HG03066 (cell line): ENCODE measurements around the gene CAPZA2.
"Not testable (repeated sequence)": the region's sequence is repeated elsewhere in the genome, so short reads cannot be mapped to it uniquely, and the experiment has no call there.

ENCODE experiments used
- ATAC-seq: cut with Tn5 transposase; IDR thresholded peaks from one replicate; pipeline ENCODE4 v1.9.1; 2021; ENCODE audit warnings: low read depth; ENCODE audit not compliant: unreplicated experiment

CAPZA2 gene

GRCh38 chr7:116952635-116953371 lies 90.4 kb downstream of the CAPZA2 start:
- no peak for ATAC-seq

GRCh38 chr7:116953372-116953905 lies 91.1 kb downstream of the CAPZA2 start, which contains the start of gene ST7:
ST7 (plus strand) TSS chr7:116953501; CDS start chr7:116953541, 40 bp downstream.
- ATAC-seq = peak; percentile 33

DNA sequence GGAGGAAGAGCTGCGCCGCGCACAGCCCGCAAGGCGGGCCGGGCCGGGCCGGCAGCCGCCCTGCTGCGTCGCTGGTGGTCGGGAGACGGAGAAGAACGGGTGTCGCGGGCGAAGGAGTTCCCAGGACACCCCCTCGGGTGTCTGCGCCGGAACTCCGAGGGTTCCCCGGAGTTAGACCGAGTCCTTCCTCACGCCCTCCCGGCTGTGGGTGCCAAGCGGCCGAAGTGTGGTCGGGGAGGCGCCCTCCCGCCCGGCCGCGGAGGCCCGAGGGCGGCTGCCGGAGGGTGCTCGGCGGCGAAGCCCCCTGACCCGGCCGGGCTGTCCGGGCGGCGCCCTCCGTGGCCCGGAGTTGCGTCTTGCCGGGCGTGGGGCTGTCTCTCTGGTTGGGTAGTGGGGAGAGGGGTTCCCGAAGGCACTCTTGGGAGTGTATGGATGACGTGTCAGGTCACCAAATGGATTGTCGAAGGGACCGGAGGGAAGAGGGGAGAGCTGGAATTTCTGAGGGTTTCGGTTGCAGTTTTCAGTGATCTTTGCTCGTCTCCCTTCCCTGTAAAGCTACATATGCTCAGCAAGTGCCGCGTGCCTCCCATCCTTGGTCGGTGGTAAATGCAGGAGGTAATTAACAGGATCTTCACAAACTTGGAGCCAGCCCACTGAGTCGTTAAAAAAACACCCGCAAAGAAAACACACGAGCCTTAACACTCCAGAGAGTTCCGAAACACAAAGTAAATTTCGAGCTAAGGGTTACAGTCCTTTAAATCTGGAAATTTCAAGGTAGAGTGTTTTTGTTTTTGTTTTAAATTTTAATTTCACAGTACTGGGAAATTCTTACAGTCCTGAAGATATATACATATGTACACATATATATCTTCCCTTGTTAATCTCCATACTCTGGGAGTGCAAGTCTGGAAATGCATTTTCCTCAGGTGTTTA lies 91.8 kb downstream of the CAPZA2 start:
- ATAC-seq = peak; percentile 18

GRCh38 chr7:116955340-116955739 lies 93.0 kb downstream of the CAPZA2 start:
- ATAC-seq = no peak

GRCh38 chr7:116955801-116956476 lies 93.6 kb downstream of the CAPZA2 start:
- ATAC-seq = peak; percentile 63

- ATAC-seq = no peak
These were observed 94.1 kb downstream of the CAPZA2 start for GRCh38 chr7:116956477-116956804.

- ATAC-seq = peak; percentile 32
These were observed 95.5 kb downstream of the CAPZA2 start for GRCh38 chr7:116957874-116958273.

- ATAC-seq = not testable (repeated sequence)
These were observed 99.7 kb downstream of the CAPZA2 start for GRCh38 chr7:116961966-116962673.

- no peak for ATAC-seq
These were observed 100.8 kb downstream of the CAPZA2 start for GRCh38 chr7:116963234-116963633.

DNA sequence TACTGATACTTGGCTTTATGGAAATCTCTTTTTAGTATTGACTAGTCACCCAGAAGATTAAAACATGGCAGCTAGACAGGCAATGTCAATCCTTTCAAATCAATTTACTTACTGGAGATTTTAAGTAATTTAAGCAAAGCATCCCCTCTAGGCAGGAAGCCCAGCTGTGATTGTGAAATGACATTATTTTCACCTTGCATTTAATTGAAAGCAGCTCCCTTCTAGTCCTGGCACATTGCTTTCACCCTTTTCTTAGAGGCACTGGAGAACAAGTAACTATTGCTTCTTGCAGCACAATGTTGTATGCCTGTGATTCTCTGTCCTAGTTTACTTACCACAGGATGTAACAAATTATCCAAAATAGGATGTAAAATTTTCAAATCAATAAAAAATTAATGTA lies 104.2 kb downstream of the CAPZA2 start:
- ATAC-seq = no peak

DNA sequence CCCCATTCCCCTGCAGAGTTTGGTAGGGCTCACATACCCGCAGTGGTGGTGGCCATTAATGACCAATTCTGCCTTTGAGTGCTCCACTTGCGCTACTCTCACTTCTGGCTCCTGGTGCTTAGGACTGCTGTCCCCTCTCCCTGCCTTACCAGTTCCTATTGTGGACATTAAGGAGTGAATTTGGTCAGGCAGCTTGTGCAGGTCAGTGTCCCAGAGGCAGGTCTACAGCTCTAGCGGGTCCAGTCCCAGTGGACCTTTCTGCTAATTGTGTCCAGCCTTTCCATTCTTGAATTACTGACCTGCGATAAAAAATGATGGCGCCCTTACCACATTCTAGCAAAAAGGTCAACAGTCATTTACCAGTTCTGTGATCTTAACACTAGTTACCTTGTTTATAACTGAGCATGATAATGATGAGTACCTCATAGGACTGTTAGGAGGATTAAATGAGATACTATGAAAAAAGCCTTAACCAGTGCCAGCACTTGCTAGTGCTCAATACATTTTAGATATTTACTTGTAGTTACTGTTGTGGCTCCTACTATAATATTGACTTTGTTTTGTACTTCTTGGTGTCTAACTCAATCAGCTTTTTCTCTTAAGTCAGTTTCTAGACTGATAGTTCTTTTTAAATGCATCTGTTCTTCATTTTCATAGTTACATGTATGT lies 105.0 kb downstream of the CAPZA2 start:
- ATAC-seq = no peak

DNA sequence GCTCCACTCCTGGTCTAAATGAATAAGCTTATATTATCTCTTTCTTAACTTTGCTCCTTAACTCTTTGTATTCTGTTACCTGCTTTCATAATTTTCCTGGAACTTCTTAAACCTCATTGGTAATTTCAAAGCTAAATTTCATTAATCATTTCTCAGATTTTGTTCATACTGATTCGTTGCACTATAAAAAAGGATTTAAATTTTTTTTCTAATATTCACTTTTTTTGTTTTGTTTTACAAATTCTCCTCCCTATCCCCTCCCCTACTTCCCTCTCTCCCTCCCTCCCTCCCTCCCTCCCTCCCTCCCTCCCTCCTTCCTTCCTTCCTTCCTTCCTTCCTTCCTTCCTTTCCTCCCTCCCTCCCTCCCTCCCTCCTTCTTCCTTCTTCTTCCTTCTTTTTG lies 105.6 kb downstream of the CAPZA2 start:
- no peak for ATAC-seq

DNA sequence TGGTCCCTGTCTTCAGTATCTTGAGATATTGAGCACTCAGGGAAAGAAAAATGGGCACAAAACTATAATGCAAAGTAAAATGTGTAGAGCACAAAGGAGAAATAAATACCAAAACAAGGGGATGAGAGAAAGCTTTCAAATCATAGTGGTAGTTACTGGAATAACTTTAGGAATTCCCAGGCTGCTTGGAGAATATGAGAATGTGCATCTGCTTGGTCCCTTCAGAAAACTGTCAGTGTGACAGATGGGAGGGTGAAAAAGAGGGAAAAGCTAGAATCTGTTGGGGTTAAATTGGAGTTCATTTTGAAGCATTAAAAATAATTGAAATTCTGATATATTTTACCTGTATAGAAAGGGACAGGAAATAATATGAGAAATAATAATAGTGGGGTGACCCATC lies 106.2 kb downstream of the CAPZA2 start:
- ATAC-seq = no peak

GRCh38 chr7:116969371-116969902 lies 107.0 kb downstream of the CAPZA2 start:
- no peak for ATAC-seq

- ATAC-seq = peak; percentile 65
These were observed 108.0 kb downstream of the CAPZA2 start for GRCh38 chr7:116970238-116970910.

- ATAC-seq = not testable (repeated sequence)
These were observed 108.8 kb downstream of the CAPZA2 start for GRCh38 chr7:116971153-116971552.
